Measurements from ENCODE around the gene RIF1. TPM values are rescaled to one million over a fixed set of nuclear protein-coding genes. Genes with fewer than 3 reads are reported as not detected.

Gene RIF1
- total and polyA plus RNA-seq, 4 donors: 4.3 to 78.3 (median 16.3) TPM

DNA sequence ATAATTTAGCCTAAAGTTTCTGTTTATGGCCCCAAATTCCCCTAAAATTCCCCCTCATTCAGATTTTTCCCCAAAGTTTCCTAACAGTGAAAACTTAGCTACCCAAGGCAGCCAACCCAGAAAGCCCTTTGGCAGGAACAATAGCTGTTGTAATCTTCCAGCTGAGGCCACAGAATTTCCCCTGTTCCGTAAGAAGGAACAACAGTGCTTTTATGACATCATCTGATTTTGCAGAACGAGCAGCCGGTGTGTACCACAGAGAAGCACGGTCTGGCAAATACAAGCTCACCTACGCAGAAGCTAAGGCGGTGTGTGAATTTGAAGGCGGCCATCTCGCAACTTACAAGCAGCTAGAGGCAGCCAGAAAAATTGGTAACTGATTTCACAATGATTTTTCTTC, 46.0 kb upstream of the RIF1 start:
- Histone ChIP-seq H3K27me3 (ENCODE audit: control insufficient read depth in 3 of 3, insufficient read depth in 3 of 3, low read length in 2 of 3) (no peaks in the 10 kb centered on the region), H3K4me3 (no peak overlapping the region), H3K9ac (ENCODE audit: insufficient read depth in 1 of 2, low read length in 2 of 2) (no peak overlapping the region), H3K36me3 (ENCODE audit: control insufficient read depth in 4 of 4, insufficient read depth in 4 of 4, low read length in 4 of 4) (no peaks in the 10 kb centered on the region), H3K27ac (ENCODE audit: low read depth in 1 of 2, low read length in 1 of 2) (no peak overlapping the region), H3K9me3 (ENCODE audit: control insufficient read depth in 4 of 4, insufficient read depth in 3 of 4, low read length in 3 of 4) (no peaks in the 10 kb centered on the region), H3K4me1 (ENCODE audit: control insufficient read depth in 5 of 5, insufficient read depth in 5 of 5, low read length in 5 of 5) (no peaks in the 10 kb centered on the region)
- ATAC-seq (ENCODE audit: insufficient read depth, low FRiP score) (peak; percentile 34), DNase-seq (peak in 2 of 3 donors; percentile 34 to 72)
- WGBS, 2 donors: 25 to 53% methylated on average over 8 of the region's 8 CpGs
- TF ChIP-seq, protein P1, sequence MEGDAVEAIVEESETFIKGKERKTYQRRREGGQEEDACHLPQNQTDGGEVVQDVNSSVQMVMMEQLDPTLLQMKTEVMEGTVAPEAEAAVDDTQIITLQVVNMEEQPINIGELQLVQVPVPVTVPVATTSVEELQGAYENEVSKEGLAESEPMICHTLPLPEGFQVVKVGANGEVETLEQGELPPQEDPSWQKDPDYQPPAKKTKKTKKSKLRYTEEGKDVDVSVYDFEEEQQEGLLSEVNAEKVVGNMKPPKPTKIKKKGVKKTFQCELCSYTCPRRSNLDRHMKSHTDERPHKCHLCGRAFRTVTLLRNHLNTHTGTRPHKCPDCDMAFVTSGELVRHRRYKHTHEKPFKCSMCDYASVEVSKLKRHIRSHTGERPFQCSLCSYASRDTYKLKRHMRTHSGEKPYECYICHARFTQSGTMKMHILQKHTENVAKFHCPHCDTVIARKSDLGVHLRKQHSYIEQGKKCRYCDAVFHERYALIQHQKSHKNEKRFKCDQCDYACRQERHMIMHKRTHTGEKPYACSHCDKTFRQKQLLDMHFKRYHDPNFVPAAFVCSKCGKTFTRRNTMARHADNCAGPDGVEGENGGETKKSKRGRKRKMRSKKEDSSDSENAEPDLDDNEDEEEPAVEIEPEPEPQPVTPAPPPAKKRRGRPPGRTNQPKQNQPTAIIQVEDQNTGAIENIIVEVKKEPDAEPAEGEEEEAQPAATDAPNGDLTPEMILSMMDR (IDR thresholded peaks at IDR 0.05; ENCODE audit: control extremely low read depth, extremely low read depth): no peak

- DNase-seq (no peak), ATAC-seq (ENCODE audit: insufficient read depth, low FRiP score) (no peak)
- TF ChIP-seq, protein P1 (IDR thresholded peaks at IDR 0.05; ENCODE audit: control extremely low read depth, extremely low read depth): no peak
- Histone ChIP-seq H3K4me1 (ENCODE audit: control insufficient read depth in 5 of 5, insufficient read depth in 5 of 5, low read length in 5 of 5) (no peaks in the 10 kb centered on the region), H3K36me3 (ENCODE audit: control insufficient read depth in 4 of 4, insufficient read depth in 4 of 4, low read length in 4 of 4) (no peaks in the 10 kb centered on the region), H3K9me3 (ENCODE audit: control insufficient read depth in 4 of 4, insufficient read depth in 3 of 4, low read length in 3 of 4) (no peaks in the 10 kb centered on the region), H3K4me3 (no peak overlapping the region), H3K27me3 (ENCODE audit: control insufficient read depth in 3 of 3, insufficient read depth in 3 of 3, low read length in 2 of 3) (no peaks in the 10 kb centered on the region), H3K27ac (ENCODE audit: low read depth in 1 of 2, low read length in 1 of 2) (no peak overlapping the region), H3K9ac (ENCODE audit: insufficient read depth in 1 of 2, low read length in 2 of 2) (no peak overlapping the region)
- WGBS, 2 donors: 94 to 97% methylated on average over 2 of the region's 2 CpGs
Observed at GRCh38 chr2:151367571-151367970, 42.1 kb upstream of the RIF1 start.

DNA sequence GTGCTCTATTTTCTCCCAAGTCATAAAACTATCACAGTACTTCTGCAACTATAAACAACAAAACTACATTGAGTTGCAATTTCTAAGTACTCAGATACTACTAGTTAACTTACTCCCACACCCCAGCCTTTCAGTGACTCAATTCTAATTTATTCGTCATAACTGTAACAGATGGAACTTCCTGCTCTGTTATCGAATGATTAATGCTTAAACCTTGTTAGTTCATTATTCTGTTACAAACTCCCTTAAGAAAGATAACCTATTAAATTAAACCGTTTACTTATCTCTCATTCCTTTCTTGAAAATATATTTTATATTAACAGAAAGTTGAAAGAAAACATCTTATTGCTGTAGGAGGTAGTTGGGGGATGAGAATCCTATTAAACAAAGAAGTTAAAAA, 35.3 kb upstream of the RIF1 start:
- peaks cover 0 to 6% (median 0%) of the 10 kb centered on the region in 5 donors for H3K4me1 ChIP-seq (ENCODE audit: control insufficient read depth in 5 of 5, insufficient read depth in 5 of 5, low read length in 5 of 5)
- DNase-seq: peak in 2 of 3 donors; percentile 63 to 66
- H3K36me3 ChIP-seq (ENCODE audit: control insufficient read depth in 4 of 4, insufficient read depth in 4 of 4, low read length in 4 of 4): no peaks in the 10 kb centered on the region
- H3K27me3 ChIP-seq (ENCODE audit: control insufficient read depth in 3 of 3, insufficient read depth in 3 of 3, low read length in 2 of 3): no peaks in the 10 kb centered on the region
- 27 to 28% methylated on average over 3 of the region's 3 CpGs for WGBS, 2 donors
- TF ChIP-seq, protein P1 (IDR thresholded peaks at IDR 0.05; ENCODE audit: control extremely low read depth, extremely low read depth): no peak
- H3K4me3 ChIP-seq: no peak overlapping the region
- no peaks in the 10 kb centered on the region for H3K9me3 ChIP-seq (ENCODE audit: control insufficient read depth in 4 of 4, insufficient read depth in 3 of 4, low read length in 3 of 4)
- ATAC-seq (ENCODE audit: insufficient read depth, low FRiP score): no peak
- no peak overlapping the region for H3K9ac ChIP-seq (ENCODE audit: insufficient read depth in 1 of 2, low read length in 2 of 2)
- no peak overlapping the region for H3K27ac ChIP-seq (ENCODE audit: low read depth in 1 of 2, low read length in 1 of 2)

DNA sequence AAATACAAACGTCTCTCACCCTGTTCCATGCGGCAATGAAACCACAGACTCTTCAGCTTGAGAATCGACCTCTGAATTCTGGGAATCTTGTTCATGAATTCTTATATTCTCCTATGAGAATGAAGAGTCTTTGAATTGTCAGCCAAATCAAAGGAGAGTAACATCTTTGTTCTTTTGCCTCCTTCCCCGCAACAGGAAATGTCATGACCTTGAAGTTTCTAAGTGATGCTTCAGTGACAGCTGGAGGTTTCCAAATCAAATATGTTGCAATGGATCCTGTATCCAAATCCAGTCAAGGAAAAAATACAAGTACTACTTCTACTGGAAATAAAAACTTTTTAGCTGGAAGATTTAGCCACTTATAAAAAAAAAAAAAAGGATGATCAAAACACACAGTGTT, 30.5 kb upstream of the RIF1 start:
- no peaks in the 10 kb centered on the region for H3K36me3 ChIP-seq (ENCODE audit: control insufficient read depth in 4 of 4, insufficient read depth in 4 of 4, low read length in 4 of 4)
- H3K4me1 ChIP-seq (ENCODE audit: control insufficient read depth in 5 of 5, insufficient read depth in 5 of 5, low read length in 5 of 5): peaks cover 0 to 13% (median 0%) of the 10 kb centered on the region in 5 donors
- ATAC-seq (ENCODE audit: insufficient read depth, low FRiP score) (no peak), DNase-seq (peak; percentile 17 to 79 (median 69))
- TF ChIP-seq, protein P1 (IDR thresholded peaks at IDR 0.05; ENCODE audit: control extremely low read depth, extremely low read depth): no peak
- no peak overlapping the region for H3K4me3 ChIP-seq
- no peak overlapping the region for H3K27ac ChIP-seq (ENCODE audit: low read depth in 1 of 2, low read length in 1 of 2)
- H3K9ac ChIP-seq (ENCODE audit: insufficient read depth in 1 of 2, low read length in 2 of 2): no peak overlapping the region
- no peaks in the 10 kb centered on the region for H3K9me3 ChIP-seq (ENCODE audit: control insufficient read depth in 4 of 4, insufficient read depth in 3 of 4, low read length in 3 of 4)
- WGBS, 2 donors: 69 to 74% methylated on average over 4 of the region's 4 CpGs
- no peaks in the 10 kb centered on the region for H3K27me3 ChIP-seq (ENCODE audit: control insufficient read depth in 3 of 3, insufficient read depth in 3 of 3, low read length in 2 of 3)

Data from lung (tissue), 12 donors.